Psoas muscle (tissue), 8 donors: ENCODE results near the gene GRM5. TPM values are rescaled to one million over a fixed set of nuclear protein-coding genes. Genes with fewer than 3 reads are reported as not detected.

Source experiments
- ATAC-seq, 4 donors: fragments of 200-7000 bp; cut with Tn5 transposase; one replicate each; pipeline ENCODE4 v1.9.1; 2020; ENCODE audit warnings: moderate library complexity in 3 of 4, mild to moderate bottlenecking in 2 of 4
- DNase-seq, 2 donors: peaks; one replicate each; pipeline ENCODE4 v3.0.0-alpha.2; 2020
- H3K27ac ChIP-seq: fragments of 200-600 bp; one replicate; pipeline ENCODE4 v1.8.0; 2022
- H3K27me3 ChIP-seq, 3 donors: fragments of 200-600 bp in 1 of 3; one replicate each; pipeline versions ENCODE4 v1.6.1 to v1.8.0; 2013 to 2022; ENCODE audit warnings: low read length in 2 of 3, mild to moderate bottlenecking in 2 of 3, moderate library complexity in 1 of 3; ENCODE audit not compliant: insufficient read depth in 3 of 3
- H3K36me3 ChIP-seq, 2 donors: fragments of 200-600 bp in 1 of 2; one replicate each; pipeline versions ENCODE4 v1.6.1 to v1.8.0; 2013 to 2022; ENCODE audit warnings: low read depth in 1 of 2, mild to moderate bottlenecking in 1 of 2, moderate library complexity in 1 of 2; ENCODE audit not compliant: insufficient read depth in 1 of 2
- H3K4me1 ChIP-seq: fragments of 200-600 bp; one replicate; pipeline ENCODE4 v1.8.0; 2022
- H3K4me3 ChIP-seq: fragments of 200-600 bp; one replicate; pipeline ENCODE4 v1.8.0; 2022; ENCODE audit warnings: mild to moderate bottlenecking
- H3K9me3 ChIP-seq: fragments of 200-600 bp; one replicate; pipeline ENCODE4 v1.8.0; 2022
- CTCF ChIP-seq: fragments of 200-600 bp; IDR thresholded peaks from one replicate; pipeline ENCODE4 v1.8.0; 2022; ENCODE audit warnings: antibody characterized with exemption
- WGBS, 3 donors: extraction: QIAGEN DNeasy Blood & Tissue Kit; methylation state at CpG; one replicate each; pipeline versions ENCODE4 v1.1.6 to v1.1.7; 2013; 5-methylcytosine and 5-hydroxymethylcytosine counted together
- intact Hi-C, 2 donors: fragments of 100-400 bp; cut with DNase I; formaldehyde crosslinking; loops; one replicate each; pipeline versions ENCODE4 v1.11.0 to v1.14.2; 2022
- polyA plus RNA-seq, 3 donors: library from polyadenylated mRNA; stranded (reverse); fragments of 200-250 nt; gene quantifications; one replicate each; pipeline ENCODE4 v1.2.3, GENCODE V29; 2013
- total RNA-seq, 4 donors: library from RNA; stranded (reverse); fragmentation: NEBNext Ultra II Directional in 2 of 4; extraction: Animal tissue kit (Norgen Biotek cat#: 25700) in 2 of 4; gene quantifications; one replicate each; pipeline versions ENCODE4 v1.2.1 to v1.2.4, GENCODE V29; 2021 to 2023
- donor health status: healthy with polysubstance abuse.
- donor health status: DM: no; HTN: no; CAD: no; lungs with moderate emphysema.
- donor health status: Bipolar disorder and iron deficiency.
- donor health status: healthy.
- donor health status: DM: yes; HTN: yes; CAD: no.
- donor health status: DM: no; HTN: no; CAD: no.
- donor health status: DM: no; HTN: no; CAD: no.
- donor health status: DM: yes; HTN: yes; CAD: no.

The GRM5 gene
- total and polyA plus RNA-seq, 7 donors: under 0.01 TPM; not detected in 6

DNA sequence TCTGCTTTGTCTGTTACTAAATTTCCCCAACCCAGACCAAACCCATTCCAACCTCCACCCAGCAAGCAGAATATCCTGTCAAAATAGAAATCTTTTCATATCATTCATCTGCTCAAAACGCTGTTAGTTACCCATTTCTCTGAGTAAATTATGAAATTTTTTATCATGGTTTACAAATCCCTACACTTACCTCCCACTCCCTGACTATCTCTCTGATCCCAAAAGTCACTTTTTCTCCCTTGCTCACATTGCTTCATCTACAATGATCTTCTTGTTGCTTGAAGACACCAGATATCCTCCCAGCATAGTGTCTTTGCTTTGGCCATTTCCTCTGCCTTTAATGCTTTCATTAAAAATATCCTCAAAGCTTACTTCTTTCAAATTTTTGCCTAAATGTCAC lies 532.8 kb downstream of the GRM5 start:
- no peaks in the 10 kb centered on the region for H3K9me3 ChIP-seq
- no peak for ATAC-seq
- no peak for TF ChIP-seq CTCF
- H3K27ac ChIP-seq: no peak overlapping the region
- WGBS, 3 donors: 83 to 93% (median 91%) methylated on average over 1 of the region's 1 CpG
- H3K4me1 ChIP-seq: peaks cover 4% of the 10 kb centered on the region
- no peaks in the 10 kb centered on the region for H3K27me3 ChIP-seq
- intact Hi-C loops: no loop called here
- DNase-seq: no peak
- H3K4me3 ChIP-seq: no peak overlapping the region
- H3K36me3 ChIP-seq: no peaks in the 10 kb centered on the region

GRCh38 chr11:88531831-88532230 lies 534.0 kb downstream of the GRM5 start:
- 90 to 93% (median 91%) methylated on average over 4 of the region's 4 CpGs for WGBS, 3 donors
- H3K27me3 ChIP-seq: no peaks in the 10 kb centered on the region
- H3K36me3 ChIP-seq: no peaks in the 10 kb centered on the region
- intact Hi-C loops: no loop called here
- H3K4me3 ChIP-seq: no peak overlapping the region
- H3K27ac ChIP-seq: no peak overlapping the region
- no peaks in the 10 kb centered on the region for H3K9me3 ChIP-seq
- peaks cover 4% of the 10 kb centered on the region for H3K4me1 ChIP-seq
- no peak for TF ChIP-seq CTCF
- no peak for ATAC-seq
- DNase-seq: no peak

GRCh38 chr11:88529426-88529825 lies 536.4 kb downstream of the GRM5 start:
- Histone ChIP-seq H3K4me3 (no peak overlapping the region), H3K36me3 (no peaks in the 10 kb centered on the region), H3K9me3 (no peaks in the 10 kb centered on the region), H3K27me3 (no peaks in the 10 kb centered on the region), H3K4me1 (no peaks in the 10 kb centered on the region), H3K27ac (no peak overlapping the region)
- TF ChIP-seq CTCF: no peak
- intact Hi-C loops: no loop called here
- WGBS, 3 donors: 91 to 96% (median 95%) methylated on average over 1 of the region's 1 CpG
- no peak for ATAC-seq
- no peak for DNase-seq

DNA sequence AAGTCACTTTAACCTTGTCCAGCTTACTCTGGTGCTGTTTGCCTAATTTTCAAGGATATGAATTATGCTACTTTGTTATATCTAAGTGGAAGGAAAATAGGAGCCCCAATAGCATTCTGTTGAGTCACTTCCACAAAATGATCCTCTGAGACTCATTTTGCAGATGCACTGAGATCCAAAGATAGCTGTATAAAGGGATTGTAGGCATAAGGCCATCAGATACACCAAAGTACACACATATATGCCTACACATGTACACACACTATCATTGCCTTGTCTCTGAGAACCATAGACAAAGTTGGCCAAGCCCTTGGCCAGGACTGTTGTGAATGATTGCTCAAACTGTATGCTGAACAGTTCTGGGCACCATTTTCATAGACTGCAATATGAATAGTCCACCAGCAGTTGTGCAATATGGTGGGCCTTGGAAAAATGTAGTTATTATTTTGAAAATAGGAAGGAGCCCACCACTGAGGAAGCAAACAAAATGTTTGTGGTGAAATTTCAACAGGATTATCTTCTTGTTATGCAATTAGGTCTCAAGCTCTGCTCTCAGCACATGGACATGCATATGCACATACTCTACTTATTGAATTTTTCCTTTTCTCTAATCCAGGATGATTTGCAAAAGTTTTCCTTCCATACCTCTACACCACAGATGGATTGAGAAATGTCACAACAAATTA lies 542.3 kb downstream of the GRM5 start:
- Histone ChIP-seq H3K27me3 (no peaks in the 10 kb centered on the region), H3K36me3 (no peaks in the 10 kb centered on the region), H3K4me3 (no peak overlapping the region), H3K27ac (no peak overlapping the region), H3K4me1 (no peaks in the 10 kb centered on the region), H3K9me3 (no peaks in the 10 kb centered on the region)
- ATAC-seq: no peak
- DNase-seq: no peak
- TF ChIP-seq CTCF: no peak
- intact Hi-C loops: no loop called here
